ENCODE measurements around the gene FMNL1. TPM values are rescaled to one million over a fixed set of nuclear protein-coding genes. Genes with fewer than 3 reads are reported as not detected.

The FMNL1 gene
- total and polyA plus RNA-seq, 10 of the 15 experiments (the other 5 are each of a cell fraction or from before 2014, with no cell fraction given) = 3.3 to 108 (median 19.5) TPM

DNA sequence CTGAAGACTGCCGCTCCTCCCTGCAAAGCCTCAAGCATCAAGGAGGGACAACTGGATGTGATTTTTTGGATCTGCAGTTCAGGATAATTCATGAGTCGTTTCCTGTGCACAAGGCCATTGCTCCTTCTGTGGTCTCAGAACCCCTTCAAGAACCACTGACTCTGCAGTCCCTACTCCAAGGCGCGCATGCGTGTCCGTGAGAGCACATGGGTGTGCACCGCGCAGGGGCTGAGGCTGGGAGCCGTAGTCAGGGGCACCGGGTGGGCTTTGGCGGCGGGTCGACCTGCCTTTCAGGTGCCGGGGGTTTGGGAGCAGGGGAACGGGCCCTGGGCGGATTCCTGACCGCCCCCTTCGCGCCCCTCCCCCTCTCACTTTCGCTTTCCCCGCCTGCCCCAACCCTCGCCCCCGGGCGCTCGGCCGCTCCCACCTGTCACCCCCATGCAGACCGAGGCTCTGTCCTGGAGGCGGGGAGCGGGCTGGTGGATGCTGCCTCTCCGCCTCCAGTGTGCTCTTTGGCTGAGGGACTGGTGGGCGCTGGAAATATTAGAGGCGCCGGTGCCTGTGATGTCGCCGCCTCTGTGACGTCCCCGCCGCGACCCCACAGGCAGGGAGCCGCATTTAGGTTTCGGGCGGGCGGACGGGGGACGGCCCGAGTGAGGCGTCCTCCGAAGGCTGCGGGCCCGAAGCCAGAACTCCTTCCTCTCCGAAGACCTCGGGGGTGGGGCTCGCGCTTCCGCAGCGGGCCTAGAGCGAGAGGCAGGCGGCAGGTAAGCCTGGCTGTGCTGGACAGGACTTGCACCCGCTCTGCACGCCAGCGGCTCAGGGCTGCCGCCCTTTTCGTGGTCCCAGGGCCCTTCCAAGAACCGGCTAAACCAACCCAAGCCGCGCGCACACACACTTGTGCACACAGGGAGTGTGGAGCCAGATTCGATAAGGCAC is 40.2 kb downstream of the FMNL1 start, which contains the start of gene SPATA32 (continued):
- TF ChIP-seq, protein P1, sequence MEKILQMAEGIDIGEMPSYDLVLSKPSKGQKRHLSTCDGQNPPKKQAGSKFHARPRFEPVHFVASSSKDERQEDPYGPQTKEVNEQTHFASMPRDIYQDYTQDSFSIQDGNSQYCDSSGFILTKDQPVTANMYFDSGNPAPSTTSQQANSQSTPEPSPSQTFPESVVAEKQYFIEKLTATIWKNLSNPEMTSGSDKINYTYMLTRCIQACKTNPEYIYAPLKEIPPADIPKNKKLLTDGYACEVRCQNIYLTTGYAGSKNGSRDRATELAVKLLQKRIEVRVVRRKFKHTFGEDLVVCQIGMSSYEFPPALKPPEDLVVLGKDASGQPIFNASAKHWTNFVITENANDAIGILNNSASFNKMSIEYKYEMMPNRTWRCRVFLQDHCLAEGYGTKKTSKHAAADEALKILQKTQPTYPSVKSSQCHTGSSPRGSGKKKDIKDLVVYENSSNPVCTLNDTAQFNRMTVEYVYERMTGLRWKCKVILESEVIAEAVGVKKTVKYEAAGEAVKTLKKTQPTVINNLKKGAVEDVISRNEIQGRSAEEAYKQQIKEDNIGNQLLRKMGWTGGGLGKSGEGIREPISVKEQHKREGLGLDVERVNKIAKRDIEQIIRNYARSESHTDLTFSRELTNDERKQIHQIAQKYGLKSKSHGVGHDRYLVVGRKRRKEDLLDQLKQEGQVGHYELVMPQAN (conservative IDR thresholded peaks at IDR 0.05) = 0 out of 2 replicates have a peak, but pooled peaks have one; percentile 15
- TF ChIP-seq, protein P2, sequence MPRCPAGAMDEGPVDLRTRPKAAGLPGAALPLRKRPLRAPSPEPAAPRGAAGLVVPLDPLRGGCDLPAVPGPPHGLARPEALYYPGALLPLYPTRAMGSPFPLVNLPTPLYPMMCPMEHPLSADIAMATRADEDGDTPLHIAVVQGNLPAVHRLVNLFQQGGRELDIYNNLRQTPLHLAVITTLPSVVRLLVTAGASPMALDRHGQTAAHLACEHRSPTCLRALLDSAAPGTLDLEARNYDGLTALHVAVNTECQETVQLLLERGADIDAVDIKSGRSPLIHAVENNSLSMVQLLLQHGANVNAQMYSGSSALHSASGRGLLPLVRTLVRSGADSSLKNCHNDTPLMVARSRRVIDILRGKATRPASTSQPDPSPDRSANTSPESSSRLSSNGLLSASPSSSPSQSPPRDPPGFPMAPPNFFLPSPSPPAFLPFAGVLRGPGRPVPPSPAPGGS (IDR thresholded peaks at IDR 0.05; ENCODE audit: borderline replicate concordance, insufficient read depth, low read depth, low read length, poor library complexity, severe bottlenecking) = peak; percentile 52
- TF ChIP-seq PML (IDR thresholded peaks at IDR 0.05; ENCODE audit: low read length) (peak; percentile 64; the same call in 1 of the 2 replicates), FOXK2 (IDR thresholded peaks at IDR 0.05) (no peak), SP1 (IDR thresholded peaks at IDR 0.05; ENCODE audit: low read depth, low read length) (no peak), DPF2 (IDR thresholded peaks at IDR 0.05) (no peak; the same call in 1 of the 2 replicates), RBBP5 (conservative IDR thresholded peaks at IDR 0.05) (no peak), CHD4 (IDR thresholded peaks at IDR 0.05) (no peak), EED (IDR thresholded peaks at IDR 0.05; ENCODE audit: low read depth) (no peak), NR2F1 (conservative IDR thresholded peaks at IDR 0.05) (no peak), TAF1 (IDR thresholded peaks at IDR 0.05; ENCODE audit: borderline replicate concordance, low read depth, low read length) (peak; percentile 17; the same call in 1 of the 2 replicates)
- TF ChIP-seq, protein P3, sequence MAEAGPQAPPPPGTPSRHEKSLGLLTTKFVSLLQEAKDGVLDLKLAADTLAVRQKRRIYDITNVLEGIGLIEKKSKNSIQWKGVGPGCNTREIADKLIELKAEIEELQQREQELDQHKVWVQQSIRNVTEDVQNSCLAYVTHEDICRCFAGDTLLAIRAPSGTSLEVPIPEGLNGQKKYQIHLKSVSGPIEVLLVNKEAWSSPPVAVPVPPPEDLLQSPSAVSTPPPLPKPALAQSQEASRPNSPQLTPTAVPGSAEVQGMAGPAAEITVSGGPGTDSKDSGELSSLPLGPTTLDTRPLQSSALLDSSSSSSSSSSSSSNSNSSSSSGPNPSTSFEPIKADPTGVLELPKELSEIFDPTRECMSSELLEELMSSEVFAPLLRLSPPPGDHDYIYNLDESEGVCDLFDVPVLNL (IDR thresholded peaks at IDR 0.05; ENCODE audit: low read depth, low read length) = no peak
- TF ChIP-seq, protein P4, sequence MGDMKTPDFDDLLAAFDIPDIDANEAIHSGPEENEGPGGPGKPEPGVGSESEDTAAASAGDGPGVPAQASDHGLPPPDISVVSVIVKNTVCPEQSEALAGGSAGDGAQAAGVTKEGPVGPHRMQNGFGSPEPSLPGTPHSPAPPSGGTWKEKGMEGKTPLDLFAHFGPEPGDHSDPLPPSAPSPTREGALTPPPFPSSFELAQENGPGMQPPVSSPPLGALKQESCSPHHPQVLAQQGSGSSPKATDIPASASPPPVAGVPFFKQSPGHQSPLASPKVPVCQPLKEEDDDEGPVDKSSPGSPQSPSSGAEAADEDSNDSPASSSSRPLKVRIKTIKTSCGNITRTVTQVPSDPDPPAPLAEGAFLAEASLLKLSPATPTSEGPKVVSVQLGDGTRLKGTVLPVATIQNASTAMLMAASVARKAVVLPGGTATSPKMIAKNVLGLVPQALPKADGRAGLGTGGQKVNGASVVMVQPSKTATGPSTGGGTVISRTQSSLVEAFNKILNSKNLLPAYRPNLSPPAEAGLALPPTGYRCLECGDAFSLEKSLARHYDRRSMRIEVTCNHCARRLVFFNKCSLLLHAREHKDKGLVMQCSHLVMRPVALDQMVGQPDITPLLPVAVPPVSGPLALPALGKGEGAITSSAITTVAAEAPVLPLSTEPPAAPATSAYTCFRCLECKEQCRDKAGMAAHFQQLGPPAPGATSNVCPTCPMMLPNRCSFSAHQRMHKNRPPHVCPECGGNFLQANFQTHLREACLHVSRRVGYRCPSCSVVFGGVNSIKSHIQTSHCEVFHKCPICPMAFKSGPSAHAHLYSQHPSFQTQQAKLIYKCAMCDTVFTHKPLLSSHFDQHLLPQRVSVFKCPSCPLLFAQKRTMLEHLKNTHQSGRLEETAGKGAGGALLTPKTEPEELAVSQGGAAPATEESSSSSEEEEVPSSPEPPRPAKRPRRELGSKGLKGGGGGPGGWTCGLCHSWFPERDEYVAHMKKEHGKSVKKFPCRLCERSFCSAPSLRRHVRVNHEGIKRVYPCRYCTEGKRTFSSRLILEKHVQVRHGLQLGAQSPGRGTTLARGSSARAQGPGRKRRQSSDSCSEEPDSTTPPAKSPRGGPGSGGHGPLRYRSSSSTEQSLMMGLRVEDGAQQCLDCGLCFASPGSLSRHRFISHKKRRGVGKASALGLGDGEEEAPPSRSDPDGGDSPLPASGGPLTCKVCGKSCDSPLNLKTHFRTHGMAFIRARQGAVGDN (IDR thresholded peaks at IDR 0.05) = peak; percentile 24; the same call in 1 of the 2 replicates
- TF ChIP-seq, protein P5, sequence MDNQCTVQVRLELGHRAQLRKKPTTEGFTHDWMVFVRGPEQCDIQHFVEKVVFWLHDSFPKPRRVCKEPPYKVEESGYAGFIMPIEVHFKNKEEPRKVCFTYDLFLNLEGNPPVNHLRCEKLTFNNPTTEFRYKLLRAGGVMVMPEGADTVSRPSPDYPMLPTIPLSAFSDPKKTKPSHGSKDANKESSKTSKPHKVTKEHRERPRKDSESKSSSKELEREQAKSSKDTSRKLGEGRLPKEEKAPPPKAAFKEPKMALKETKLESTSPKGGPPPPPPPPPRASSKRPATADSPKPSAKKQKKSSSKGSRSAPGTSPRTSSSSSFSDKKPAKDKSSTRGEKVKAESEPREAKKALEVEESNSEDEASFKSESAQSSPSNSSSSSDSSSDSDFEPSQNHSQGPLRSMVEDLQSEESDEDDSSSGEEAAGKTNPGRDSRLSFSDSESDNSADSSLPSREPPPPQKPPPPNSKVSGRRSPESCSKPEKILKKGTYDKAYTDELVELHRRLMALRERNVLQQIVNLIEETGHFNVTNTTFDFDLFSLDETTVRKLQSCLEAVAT (IDR thresholded peaks at IDR 0.05) = no peak
- TF ChIP-seq, protein P6, sequence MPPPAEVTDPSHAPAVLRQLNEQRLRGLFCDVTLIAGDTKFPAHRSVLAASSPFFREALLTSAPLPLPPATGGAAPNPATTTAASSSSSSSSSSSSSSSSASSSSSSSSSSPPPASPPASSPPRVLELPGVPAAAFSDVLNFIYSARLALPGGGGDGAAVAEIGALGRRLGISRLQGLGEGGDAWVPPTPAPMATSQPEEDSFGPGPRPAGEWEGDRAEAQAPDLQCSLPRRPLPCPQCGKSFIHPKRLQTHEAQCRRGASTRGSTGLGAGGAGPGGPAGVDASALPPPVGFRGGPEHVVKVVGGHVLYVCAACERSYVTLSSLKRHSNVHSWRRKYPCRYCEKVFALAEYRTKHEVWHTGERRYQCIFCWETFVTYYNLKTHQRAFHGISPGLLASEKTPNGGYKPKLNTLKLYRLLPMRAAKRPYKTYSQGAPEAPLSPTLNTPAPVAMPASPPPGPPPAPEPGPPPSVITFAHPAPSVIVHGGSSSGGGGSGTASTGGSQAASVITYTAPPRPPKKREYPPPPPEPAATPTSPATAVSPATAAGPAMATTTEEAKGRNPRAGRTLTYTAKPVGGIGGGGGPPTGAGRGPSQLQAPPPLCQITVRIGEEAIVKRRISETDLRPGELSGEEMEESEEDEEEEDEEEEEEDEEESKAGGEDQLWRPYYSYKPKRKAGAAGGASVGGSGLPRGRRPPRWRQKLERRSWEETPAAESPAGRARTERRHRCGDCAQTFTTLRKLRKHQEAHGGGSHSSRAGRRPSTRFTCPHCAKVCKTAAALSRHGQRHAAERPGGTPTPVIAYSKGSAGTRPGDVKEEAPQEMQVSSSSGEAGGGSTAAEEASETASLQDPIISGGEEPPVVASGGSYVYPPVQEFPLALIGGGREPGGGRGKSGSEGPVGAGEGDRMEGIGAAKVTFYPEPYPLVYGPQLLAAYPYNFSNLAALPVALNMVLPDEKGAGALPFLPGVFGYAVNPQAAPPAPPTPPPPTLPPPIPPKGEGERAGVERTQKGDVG (CRISPR knock-in tag; IDR thresholded peaks at IDR 0.05) = no peak
